Inflammatory macrophage treated with lipopolysaccharide for 4 hours (primary cell): ENCODE measurements around the gene PHF8.
A peak's percentile ranks its signal among the peaks of the same experiment; 100 is the strongest.

ENCODE experiments used
- DNase-seq: peaks from one replicate; pipeline ENCODE4 v3.0.0-alpha.2; 2020

Gene PHF8

GRCh38 chrX:54012830-54013500 lies 31.3 kb downstream of the PHF8 start:
- DNase-seq: no peak

- DNase-seq: peak; percentile 1
These were observed 36.6 kb downstream of the PHF8 start for GRCh38 chrX:54007682-54008081.

GRCh38 chrX:53997724-53998123 lies 46.5 kb downstream of the PHF8 start:
- DNase-seq: no peak

- no peak for DNase-seq
These were observed 51.7 kb downstream of the PHF8 start for GRCh38 chrX:53992589-53992988.

GRCh38 chrX:53990171-53990570 lies 54.1 kb downstream of the PHF8 start:
- DNase-seq: no peak

- DNase-seq: no peak
These were observed 59.4 kb downstream of the PHF8 start for GRCh38 chrX:53984895-53985294.

GRCh38 chrX:53974529-53974928 lies 69.7 kb downstream of the PHF8 start:
- no peak for DNase-seq

- DNase-seq: no peak
These were observed 74.7 kb downstream of the PHF8 start for GRCh38 chrX:53969540-53969939.

- DNase-seq: no peak
These were observed 94.0 kb downstream of the PHF8 start for GRCh38 chrX:53950130-53950733.

GRCh38 chrX:53940180-53940579 lies 104.1 kb downstream of the PHF8 start:
- DNase-seq: no peak

GRCh38 chrX:53939127-53939526 lies 105.1 kb downstream of the PHF8 start:
- DNase-seq: peak; percentile 0

GRCh38 chrX:53930515-53931380 lies 113.5 kb downstream of the PHF8 start:
- peak; percentile 5 for DNase-seq

- DNase-seq: no peak
These were observed 118.2 kb downstream of the PHF8 start for GRCh38 chrX:53926030-53926429.

GRCh38 chrX:53918702-53919101 lies 125.6 kb downstream of the PHF8 start:
- DNase-seq: no peak

GRCh38 chrX:53900623-53901022 lies 143.7 kb downstream of the PHF8 start:
- DNase-seq: no peak

- no peak for DNase-seq
These were observed 149.0 kb downstream of the PHF8 start for GRCh38 chrX:53895270-53895669.
